Chondrocyte (in vitro differentiated cells): ENCODE results near the gene MAML1. TPM values are rescaled to one million over a fixed set of nuclear protein-coding genes. Genes with fewer than 3 reads are reported as not detected.

Experiments
- DNase-seq: peaks from one replicate; pipeline ENCODE4 v3.0.0; 2021; ENCODE audit warnings: mixed read lengths, low spot score
- H3K27ac Mint-ChIP-seq: one replicate; pipeline ENCODE4 v1.8.0; 2021; ENCODE audit warnings: mild to moderate bottlenecking, moderate library complexity, mixed read lengths; ENCODE audit not compliant: unreplicated experiment
- H3K27me3 Mint-ChIP-seq: 2 replicates; pipeline ENCODE4 v1.8.0; 2021; ENCODE audit warnings: low read depth, mixed read lengths
- H3K36me3 Mint-ChIP-seq: 2 replicates; pipeline ENCODE4 v1.8.0; 2021; ENCODE audit warnings: low read depth, mixed read lengths
- H3K4me1 Mint-ChIP-seq: 2 replicates; pipeline ENCODE4 v1.8.0; 2021; ENCODE audit warnings: low read depth, mild to moderate bottlenecking, mixed read lengths
- H3K4me3 Mint-ChIP-seq: one replicate; pipeline ENCODE4 v1.8.0; 2021; ENCODE audit warnings: mild to moderate bottlenecking, moderate library complexity, mixed read lengths; ENCODE audit not compliant: unreplicated experiment
- H3K9me3 Mint-ChIP-seq: 2 replicates; pipeline ENCODE4 v1.8.0; 2021; ENCODE audit warnings: low read depth, mixed read lengths
- CTCF ChIP-seq: fragments of 200-600 bp; sonication (generic); IDR thresholded peaks from 2 replicates; pipeline ENCODE4 v1.5.0; 2021; ENCODE audit warnings: antibody characterized with exemption, mild to moderate bottlenecking, moderate library complexity
- total RNA-seq: library from RNA; stranded (reverse); gene quantifications from 3 replicates; pipeline ENCODE4 v1.2.1, GENCODE V29; 2021

The MAML1 gene
- total RNA-seq, 1 donor from 2014 or later: 29.9 TPM

- no peak overlapping the region for H3K27ac Mint-ChIP-seq
- peaks cover 32% of the 10 kb centered on the region for H3K4me1 Mint-ChIP-seq
- no peak for DNase-seq
- no peaks in the 10 kb centered on the region for H3K9me3 Mint-ChIP-seq
- no peak overlapping the region for H3K4me3 Mint-ChIP-seq
- peaks cover 27% of the 10 kb centered on the region for H3K36me3 Mint-ChIP-seq
- TF ChIP-seq CTCF: no peak
- no peaks in the 10 kb centered on the region for H3K27me3 Mint-ChIP-seq
These were observed 37.2 kb downstream of the MAML1 start for GRCh38 chr5:179769796-179770195.

DNA sequence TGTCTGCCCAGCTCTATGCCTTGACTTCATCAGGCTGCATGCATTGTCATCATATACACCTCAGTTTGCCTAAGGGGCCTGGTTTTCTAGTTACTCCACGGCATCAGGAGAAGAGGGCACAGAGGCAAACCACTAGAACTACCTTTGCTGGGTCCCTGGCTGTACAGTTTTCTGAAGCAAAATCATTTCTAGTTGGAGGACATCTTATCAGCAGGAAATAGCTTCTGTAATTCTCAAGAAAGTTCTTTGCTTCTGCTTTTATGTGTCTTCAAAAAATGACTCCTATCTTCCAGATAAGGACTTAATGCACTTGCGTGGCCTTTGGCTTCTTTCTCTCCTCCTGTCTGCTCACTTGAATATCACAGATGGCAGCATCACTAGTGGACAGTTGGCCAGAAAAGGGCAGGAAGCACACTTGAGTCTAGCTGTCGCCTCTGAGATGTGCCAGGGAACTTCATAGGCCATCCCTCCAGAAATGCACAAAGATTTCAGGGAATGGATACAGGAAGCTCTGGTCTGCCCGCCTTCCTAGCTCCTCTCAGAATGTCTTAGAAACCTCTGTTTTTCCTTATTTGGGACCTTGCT is 38.8 kb downstream of the MAML1 start:
- H3K27me3 Mint-ChIP-seq: no peaks in the 10 kb centered on the region
- H3K4me3 Mint-ChIP-seq: no peak overlapping the region
- no peaks in the 10 kb centered on the region for H3K9me3 Mint-ChIP-seq
- H3K4me1 Mint-ChIP-seq: peaks cover 16% of the 10 kb centered on the region
- no peak for TF ChIP-seq CTCF
- H3K36me3 Mint-ChIP-seq: peaks cover 30% of the 10 kb centered on the region
- H3K27ac Mint-ChIP-seq: no peak overlapping the region
- DNase-seq: peak; percentile 8

DNA sequence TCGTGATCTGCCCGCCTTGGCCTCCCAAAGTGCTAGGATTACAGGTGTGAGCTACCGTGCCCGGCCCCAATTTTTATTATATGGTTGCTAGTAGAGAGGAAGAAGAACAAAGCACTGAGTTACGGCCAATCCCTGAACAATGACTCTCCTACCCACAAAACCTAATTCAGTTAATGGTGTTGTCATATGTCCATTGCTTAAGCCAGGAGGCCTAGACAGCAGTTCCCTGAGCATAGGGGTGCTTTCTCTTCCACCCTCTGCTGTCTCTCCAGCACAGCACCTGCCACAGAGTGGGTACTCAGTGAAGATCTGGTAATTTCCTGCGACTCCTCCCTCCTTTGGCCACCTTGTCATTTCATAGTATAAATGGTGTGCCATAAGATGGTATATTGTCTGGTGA is 39.7 kb downstream of the MAML1 start:
- Mint-ChIP-seq H3K4me1 (peaks cover 7% of the 10 kb centered on the region), H3K27me3 (no peaks in the 10 kb centered on the region), H3K27ac (no peak overlapping the region), H3K36me3 (peaks cover 30% of the 10 kb centered on the region), H3K4me3 (no peak overlapping the region), H3K9me3 (no peaks in the 10 kb centered on the region)
- TF ChIP-seq CTCF: no peak
- DNase-seq: no peak

DNA sequence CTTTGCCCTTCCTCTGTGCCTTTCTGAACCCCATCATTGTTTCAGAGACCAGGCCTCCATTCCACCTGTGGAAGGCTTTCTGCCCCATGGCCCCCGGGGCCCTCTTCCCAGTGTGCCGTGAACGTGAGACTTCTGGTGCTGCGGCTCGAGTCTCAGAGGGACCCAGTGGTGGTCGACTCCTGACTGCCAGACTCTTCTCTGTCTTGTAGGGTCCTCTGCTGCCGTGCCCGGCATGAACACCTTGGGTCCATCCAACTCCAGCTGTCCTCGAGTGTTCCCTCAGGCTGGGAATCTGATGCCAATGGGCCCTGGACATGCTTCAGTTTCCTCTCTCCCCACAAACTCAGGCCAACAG is 41.0 kb downstream of the MAML1 start:
- no peaks in the 10 kb centered on the region for H3K4me1 Mint-ChIP-seq
- no peak overlapping the region for H3K4me3 Mint-ChIP-seq

GRCh38 chr5:179774442-179774841 is 41.8 kb downstream of the MAML1 start:
- TF ChIP-seq CTCF: no peak
- Mint-ChIP-seq H3K4me1 (no peaks in the 10 kb centered on the region), H3K4me3 (no peak overlapping the region), H3K9me3 (no peaks in the 10 kb centered on the region), H3K27me3 (no peaks in the 10 kb centered on the region), H3K27ac (no peak overlapping the region), H3K36me3 (peaks cover 35% of the 10 kb centered on the region)
- no peak for DNase-seq

More for the DNA sequence above, 41.0 kb downstream of the MAML1 start:
- TF ChIP-seq CTCF: no peak
- no peak for DNase-seq
- H3K27ac Mint-ChIP-seq: no peak overlapping the region
- H3K27me3 Mint-ChIP-seq: no peaks in the 10 kb centered on the region
- H3K36me3 Mint-ChIP-seq: peaks cover 37% of the 10 kb centered on the region
- no peaks in the 10 kb centered on the region for H3K9me3 Mint-ChIP-seq
